GM12878 (cell line): ENCODE measurements around the gene DYNC1I2. TPM values are rescaled to one million over a fixed set of nuclear protein-coding genes. Genes with fewer than 3 reads are reported as not detected.

Experiments used
- ATAC-seq: fragments of 200-7000 bp; cut with Tn5 transposase; 3 replicates; pipeline ENCODE4 v1.9.1; 2020; ENCODE audit warnings: mild to moderate bottlenecking, moderate library complexity
- BruUV-seq: library from RNA; stranded (reverse); fragments of 400-500 nt; replicated peaks from 2 replicates; lab custom pipeline; 2021; lab: Mats Ljungman, UMichigan
- CTCF ChIA-PET: fragments of 300-600 bp; sonication (Branson Sonifier 250); formaldehyde crosslinking; extraction: SDS; loops from one replicate; lab custom pipeline; 2021; ENCODE audit warnings: inconsistent platforms; lab: Yijun Ruan, JAX
- POLR2A ChIA-PET: fragments of 350-600 bp; formaldehyde crosslinking; extraction: SDS; loops from one replicate; lab custom pipeline; 2021; ENCODE audit warnings: inconsistent platforms; lab: Charles Lee
- RAD21 ChIA-PET: fragments of 300-600 bp; sonication (Branson Sonifier 250); formaldehyde crosslinking; loops from one replicate; lab custom pipeline; 2023; ENCODE audit warnings: antibody characterized with exemption; ENCODE audit not compliant: unreplicated experiment; lab: Charles Lee
- SMC1A ChIA-PET: fragments of 300-600 bp; sonication (Branson Sonifier 250); formaldehyde crosslinking; loops from one replicate; lab custom pipeline; 2023; ENCODE audit not compliant: unreplicated experiment, uncharacterized antibody; lab: Charles Lee
- DNase-seq: peaks from one replicate; pipeline ENCODE4 v3.0.0-alpha.2; 2011; ENCODE audit warnings: low read depth, low spot score
- FAIRE-seq: peaks from 3 replicates; lab custom pipeline; 2011; peaks lifted over from hg19 to GRCh38; lab: Jason Lieb, UNC
- H2AFZ ChIP-seq: 2 replicates; pipeline ENCODE4 v1.6.0; 2011; ENCODE audit warnings: low read depth, low read length, control low read depth; ENCODE audit not compliant: control insufficient read depth
- H3K27ac ChIP-seq: 2 replicates; pipeline ENCODE4 v1.5.1; 2011; ENCODE audit warnings: control low read depth; ENCODE audit not compliant: control insufficient read depth, insufficient read depth
- H3K27me3 ChIP-seq, 2 experiments: replicated peaks in 1 of 2; 2 replicates each; pipeline versions ENCODE4 v1.6.0 to v1.6.1; 2011; ENCODE audit warnings: low read length in 1 of 2; ENCODE audit not compliant: control insufficient read depth in 2 of 2, insufficient read depth in 2 of 2
- H3K36me3 ChIP-seq, 2 experiments: 2 replicates each; pipeline ENCODE4 v1.5.1; 2011; ENCODE audit warnings: low read length in 1 of 2; ENCODE audit not compliant: control insufficient read depth in 2 of 2, insufficient read depth in 2 of 2
- H3K4me1 ChIP-seq: 2 replicates; pipeline ENCODE4 v1.6.1; 2011; ENCODE audit warnings: mild to moderate bottlenecking, low read length, moderate library complexity, mixed read lengths; ENCODE audit not compliant: control insufficient read depth, insufficient read depth
- H3K4me2 ChIP-seq: 2 replicates; pipeline ENCODE4 v1.6.0; 2011; ENCODE audit warnings: control low read depth; ENCODE audit not compliant: control insufficient read depth, insufficient read depth
- H3K4me3 ChIP-seq: fragments of 200-600 bp; sonication (generic); 2 replicates; pipeline ENCODE4 v1.5.1; 2016
- H3K79me2 ChIP-seq: 2 replicates; pipeline ENCODE4 v1.6.0; 2011; ENCODE audit warnings: low read length; ENCODE audit not compliant: control insufficient read depth, insufficient read depth
- H3K9ac ChIP-seq: 2 replicates; pipeline ENCODE4 v1.8.0; 2011; ENCODE audit warnings: low read length, control low read depth, mixed read lengths; ENCODE audit not compliant: control insufficient read depth, insufficient read depth
- H3K9me3 ChIP-seq: replicated peaks from 3 replicates; pipeline ENCODE4 v1.5.1; 2011; ENCODE audit warnings: mild to moderate bottlenecking, low read length; ENCODE audit not compliant: control insufficient read depth, insufficient read depth
- H4K20me1 ChIP-seq: 2 replicates; pipeline ENCODE4 v1.6.0; 2011; ENCODE audit not compliant: control insufficient read depth, insufficient read depth
- BHLHE40 ChIP-seq, 2 experiments: fragments of 450-650 bp in 1 of 2; IDR thresholded peaks; 2 replicates each; pipeline ENCODE4 v1.6.1; 2011 to 2017; ENCODE audit warnings: low read depth in 2 of 2, borderline replicate concordance in 1 of 2, improper control_type of control experiment in 1 of 2, low read length in 1 of 2, mild to moderate bottlenecking in 1 of 2
- CREB1 ChIP-seq: IDR thresholded peaks from 2 replicates; pipeline ENCODE4 v1.6.1; 2012; ENCODE audit warnings: low read depth, mild to moderate bottlenecking, inconsistent platforms
- E2F8 ChIP-seq: fragments of 450-650 bp; IDR thresholded peaks from 2 replicates; pipeline ENCODE4 v1.6.1; 2018; ENCODE audit warnings: mild to moderate bottlenecking, low read depth, moderate library complexity; ENCODE audit not compliant: partially characterized antibody
- FOS ChIP-seq: IDR thresholded peaks from 3 replicates; pipeline ENCODE4 v1.6.1; 2011; ENCODE audit warnings: borderline replicate concordance; ENCODE audit not compliant: insufficient read length; ENCODE audit errors: extremely low read depth
- MEF2B ChIP-seq: fragments of 450-650 bp; IDR thresholded peaks from 2 replicates; pipeline ENCODE4 v1.6.1; 2018; ENCODE audit warnings: mild to moderate bottlenecking, moderate library complexity; ENCODE audit not compliant: partially characterized antibody, poor library complexity, severe bottlenecking
- MTA2 ChIP-seq: fragments of 450-650 bp; IDR thresholded peaks from 2 replicates; pipeline ENCODE4 v1.6.1; 2016; ENCODE audit warnings: low read depth, mild to moderate bottlenecking, moderate library complexity
- NBN ChIP-seq: fragments of 450-650 bp; IDR thresholded peaks from 2 replicates; pipeline ENCODE4 v1.6.1; 2016
- NRF1 ChIP-seq: conservative IDR thresholded peaks from 2 replicates; pipeline ENCODE4 v1.6.1; 2011; ENCODE audit warnings: mild to moderate bottlenecking, low read depth, low read length, improper control_type of control experiment
- POLR2A ChIP-seq: IDR thresholded peaks from 2 replicates; pipeline ENCODE4 v1.6.1; 2011; ENCODE audit warnings: low read depth, mild to moderate bottlenecking, low read length
- RB1 ChIP-seq: fragments of 450-650 bp; formaldehyde crosslinking; IDR thresholded peaks from 2 replicates; pipeline ENCODE4 v1.6.1; 2017; ENCODE audit warnings: mild to moderate bottlenecking, borderline replicate concordance
- RBBP5 ChIP-seq: fragments of 200-600 bp; sonication (generic); conservative IDR thresholded peaks from 2 replicates; pipeline ENCODE4 v1.6.1; 2016
- RELB ChIP-seq: fragments of 450-650 bp; IDR thresholded peaks from 2 replicates; pipeline ENCODE4 v1.6.1; 2017; ENCODE audit warnings: low read depth, mild to moderate bottlenecking, moderate library complexity
- SIX5 ChIP-seq: IDR thresholded peaks from 2 replicates; pipeline ENCODE4 v1.6.1; 2011; ENCODE audit warnings: mild to moderate bottlenecking, low read depth, low read length, moderate library complexity; ENCODE audit not compliant: severe bottlenecking
- SMAD1 ChIP-seq: fragments of 450-650 bp; IDR thresholded peaks from 2 replicates; pipeline ENCODE4 v1.6.1; 2018; ENCODE audit warnings: mild to moderate bottlenecking, low read depth; ENCODE audit not compliant: partially characterized antibody
- STAT1 ChIP-seq: fragments of 450-650 bp; conservative IDR thresholded peaks from 2 replicates; pipeline ENCODE4 v1.6.1; 2014; ENCODE audit warnings: antibody characterized with exemption, mild to moderate bottlenecking
- SUPT20H ChIP-seq: IDR thresholded peaks from 2 replicates; pipeline ENCODE4 v1.6.1; 2011; ENCODE audit warnings: low read depth, mild to moderate bottlenecking, low read length, moderate library complexity, borderline replicate concordance; ENCODE audit not compliant: control insufficient read depth
- ZNF24 ChIP-seq: fragments of 450-650 bp; IDR thresholded peaks from 2 replicates; pipeline ENCODE4 v1.6.1; 2017; ENCODE audit warnings: antibody characterized with exemption, mild to moderate bottlenecking
- ZNF687 ChIP-seq: fragments of 450-650 bp; IDR thresholded peaks from 2 replicates; pipeline ENCODE4 v1.6.1; 2017; ENCODE audit warnings: mild to moderate bottlenecking, moderate library complexity
- WGBS: methylation state at CpG from one replicate; pipeline ENCODE4 v1.1.6; 2016; ENCODE audit warnings: low lambda C conversion rate; ENCODE audit not compliant: insufficient replicate concordance, insufficient coverage; ENCODE audit errors: missing lambda C conversion rate; 5-methylcytosine and 5-hydroxymethylcytosine counted together
- in situ Hi-C: fragments of 300-500 bp; cut with MboI; formaldehyde crosslinking; loops from 9 replicates; pipeline ENCODE4 v1.14.3; 2018; ENCODE audit warnings: mixed read lengths
- intact Hi-C: fragments of 100-400 bp; cut with micrococcal nuclease; formaldehyde crosslinking; loops from one replicate; pipeline ENCODE4 v1.14.2; 2022; ENCODE audit not compliant: unreplicated experiment
- polyA plus RNA-seq, 11 experiments: library from polyadenylated mRNA; depleted of rRNA in 4 of 11; unstranded in 6 of 11; stranded (reverse) in 5 of 11; fragments of >200 nt; fragmentation: Nextera tagmentation in 4 of 11; fragmentation: Illumina TruSeq in 1 of 11; extraction: Ambion mirVana in 4 of 11; extraction: Trizol in 1 of 11; gene quantifications; 1 replicate in 1 of 11; 2 replicates in 10 of 11; pipeline versions ENCODE4 v1.2.1 to v1.2.3, GENCODE V29; 2011 to 2016; ENCODE audit warnings: inconsistent platforms in 2 of 11, missing spikeins in 2 of 11, low read depth in 1 of 11
- total RNA-seq, 4 experiments: library from RNA; depleted of rRNA in 3 of 4; stranded (reverse); fragments of >200 nt in 3 of 4; fragmentation: Illumina TruSeq in 1 of 4; extraction: Trizol in 1 of 4; gene quantifications; 2 replicates each; pipeline versions ENCODE4 v1.2.1 to v1.2.3, GENCODE V29; 2013 to 2021

DYNC1I2 gene
- total and polyA plus RNA-seq, 10 of the 15 experiments (the other 5 are each of a cell fraction or from before 2014, with no cell fraction given), result 39.9 to 113 (median 53.5) TPM

- in situ Hi-C loops (no loop called here), intact Hi-C loops (no loop called here)
- no peak overlapping the region for H3K27ac ChIP-seq
- no peaks in the 10 kb centered on the region for H4K20me1 ChIP-seq
- H3K4me1 ChIP-seq, result no peaks in the 10 kb centered on the region
- H3K4me3 ChIP-seq, result no peak overlapping the region
- no peaks in the 10 kb centered on the region for H3K79me2 ChIP-seq
- no peaks in the 10 kb centered on the region for H3K9me3 ChIP-seq
- no peak overlapping the region for H3K9ac ChIP-seq
- 99% methylated on average over 3 of the region's 3 CpGs for WGBS
- ChIA-PET SMC1A (interaction anchor here (0.6 kb wide), 1 partner anchor 228 kb away, joined by 3 read pairs; no protein-coding TSS in a partner anchor), CTCF (interaction anchor here (1.3 kb wide), 1 partner anchor 73 kb away, joined by 3 read pairs; no protein-coding TSS in a partner anchor), POLR2A (no interaction called here), RAD21 (no interaction called here)
- BruUV-seq, result no TSS peak
- H3K27me3 ChIP-seq, result no peaks in the 10 kb centered on the region
- H2AFZ ChIP-seq, result no peak overlapping the region
- no peak for TF ChIP-seq BHLHE40 (IDR thresholded peaks at IDR 0.05; ENCODE audit: borderline replicate concordance in 1 of 2, low read depth in 2 of 2, low read length in 1 of 2)
- TF ChIP-seq MTA2, result no peak
- no peak for TF ChIP-seq RBBP5
- TF ChIP-seq NBN, result no peak
- TF ChIP-seq POLR2A, result no peak
- TF ChIP-seq SMAD1, result no peak
- no peak for TF ChIP-seq MEF2B
- no peak for TF ChIP-seq ZNF687
- no peak for TF ChIP-seq RELB
- TF ChIP-seq RB1, result no peak
- TF ChIP-seq SIX5, result no peak
- no peak for TF ChIP-seq SUPT20H
- no peak for TF ChIP-seq E2F8
- no peak for TF ChIP-seq ZNF24
- TF ChIP-seq STAT1, result no peak
- TF ChIP-seq FOS, result no peak
- TF ChIP-seq CREB1, result no peak
- no peak for TF ChIP-seq NRF1
- H3K36me3 ChIP-seq, result peaks cover 0 to 3% of the 10 kb centered on the region in 2 experiments; a peak in 1 of 4 replicates
- no peak for DNase-seq
- FAIRE-seq, result no peak
- ATAC-seq, result no peak
- H3K4me2 ChIP-seq, result no peak overlapping the region
Observed at GRCh38 chr2:171778515-171778914, 91.2 kb downstream of the DYNC1I2 start.
